ENCODE results near the gene IGF2BP3. TPM values are rescaled to one million over a fixed set of nuclear protein-coding genes. Genes with fewer than 3 reads are reported as not detected.

IGF2BP3 gene
- total RNA-seq, 1 experiment from 2014 or later, result 11.7 TPM

- peak overlapping the region; percentile 54; the same call in 1 of the 2 replicates for H3K4me3 ChIP-seq (ENCODE audit: low read length)
- H3K9me3 ChIP-seq (ENCODE audit: low read length), result no peaks in the 10 kb centered on the region
- no peaks in the 10 kb centered on the region for H3K27me3 ChIP-seq (ENCODE audit: low read length)
- ATAC-seq, result peak; percentile 85
- CTCF ChIA-PET, result interaction anchor here (0.6 to 1.9 kb wide), 11 partner anchors 8 to 187 kb away, joined by 3 to 36 read pairs (median 4); no protein-coding TSS in a partner anchor
- TF ChIP-seq EZH2phosphoT487 (IDR thresholded peaks at IDR 0.05; ENCODE audit: borderline replicate concordance, low read length) (no peak), CTCF (conservative IDR thresholded peaks at IDR 0.05; ENCODE audit: low read depth, low read length) (peak; percentile 75), EZH2 (IDR thresholded peaks at IDR 0.05; ENCODE audit: low read length, unreplicated experiment) (no peak)
- peak overlapping the region; percentile 75 for H3K4me2 ChIP-seq (ENCODE audit: low read length)
- no peaks in the 10 kb centered on the region for H3K36me3 ChIP-seq (ENCODE audit: low read depth, low read length)
- BruUV-seq (replicated peaks), result no TSS peak
- H2AFZ ChIP-seq (ENCODE audit: low read length), result 0 out of 2 replicates have a peak overlapping the region, but pooled peaks have one; percentile 7
- peak overlapping the region; percentile 85 for H3K27ac ChIP-seq (ENCODE audit: low read length)
- intact Hi-C loops (cut with micrococcal nuclease), result loop anchor here (1.0 to 2.0 kb wide), 6 partner anchors 58 to 188 kb away; partner anchors contain the start of gene MALSU1
- POLR2A ChIA-PET (ENCODE audit: unreplicated experiment), result interaction anchor here (0.6 kb wide), 2 partner anchors 182 to 190 kb away, joined by 3 to 13 read pairs; no protein-coding TSS in a partner anchor
- no peaks in the 10 kb centered on the region for H3K79me2 ChIP-seq (ENCODE audit: low read length)
- peaks cover 7% of the 10 kb centered on the region for H3F3A ChIP-seq (ENCODE audit: low read length, unreplicated experiment)
- peak; percentile 87 for DNase-seq
- H3K9ac ChIP-seq (ENCODE audit: low read length), result peak overlapping the region; percentile 61
- H3K9me2 ChIP-seq (replicated peaks; ENCODE audit: low read length), result no peaks in the 10 kb centered on the region
- H4K20me1 ChIP-seq (ENCODE audit: low read length), result no peaks in the 10 kb centered on the region
- H3K4me1 ChIP-seq (ENCODE audit: insufficient read depth, low read length), result peaks cover 38% of the 10 kb centered on the region
Measured at GRCh38 chr7:23357190-23358093, 112.8 kb downstream of the IGF2BP3 start.

- Histone ChIP-seq H3K4me3 (ENCODE audit: low read length) (peak overlapping the region; percentile 54; the same call in 1 of the 2 replicates), H3K4me2 (ENCODE audit: low read length) (peak overlapping the region; percentile 75), H3K27me3 (ENCODE audit: low read length) (no peaks in the 10 kb centered on the region), H2AFZ (ENCODE audit: low read length) (no peak overlapping the region), H3K27ac (ENCODE audit: low read length) (peak overlapping the region; percentile 85), H3K4me1 (ENCODE audit: insufficient read depth, low read length) (peaks cover 38% of the 10 kb centered on the region), H3K36me3 (ENCODE audit: low read depth, low read length) (no peaks in the 10 kb centered on the region), H3K79me2 (ENCODE audit: low read length) (no peaks in the 10 kb centered on the region), H3K9me2 (replicated peaks; ENCODE audit: low read length) (no peaks in the 10 kb centered on the region), H3K9ac (ENCODE audit: low read length) (peak overlapping the region; percentile 61), H3K9me3 (ENCODE audit: low read length) (no peaks in the 10 kb centered on the region), H4K20me1 (ENCODE audit: low read length) (no peaks in the 10 kb centered on the region), H3F3A (ENCODE audit: low read length, unreplicated experiment) (peaks cover 7% of the 10 kb centered on the region)
- DNase-seq (peak; percentile 39), ATAC-seq (peak; percentile 21; the same call in 1 of the 2 replicates)
- POLR2A ChIA-PET (ENCODE audit: unreplicated experiment), result interaction anchor here (0.7 kb wide), 1 partner anchor 13 kb away, joined by 4 read pairs; no protein-coding TSS in a partner anchor
- TF ChIP-seq EZH2phosphoT487 (IDR thresholded peaks at IDR 0.05; ENCODE audit: borderline replicate concordance, low read length), result no peak
- TF ChIP-seq EZH2 (IDR thresholded peaks at IDR 0.05; ENCODE audit: low read length, unreplicated experiment), result no peak
- TF ChIP-seq CTCF (conservative IDR thresholded peaks at IDR 0.05; ENCODE audit: low read depth, low read length), result no peak
- no TSS peak for BruUV-seq (replicated peaks)
- intact Hi-C loops (cut with micrococcal nuclease), result loop anchor here (1.0 to 2.0 kb wide), 6 partner anchors 57 to 189 kb away; partner anchors contain the start of gene MALSU1
- CTCF ChIA-PET, result no interaction called here
Measured at GRCh38 chr7:23356726-23357125, 113.6 kb downstream of the IGF2BP3 start.
